HG03045 (cell line): ENCODE measurements around the gene INPP4A.

Experiments
- ATAC-seq: cut with Tn5 transposase; IDR thresholded peaks from one replicate; pipeline ENCODE4 v1.9.1; 2021; ENCODE audit warnings: mild to moderate bottlenecking, moderate library complexity; ENCODE audit not compliant: unreplicated experiment

Gene INPP4A

GRCh38 chr2:98558852-98559530, 114.3 kb downstream of the INPP4A start:
- ATAC-seq: no peak

- ATAC-seq: no peak
Observed at GRCh38 chr2:98559581-98559980, 114.9 kb downstream of the INPP4A start.

DNA sequence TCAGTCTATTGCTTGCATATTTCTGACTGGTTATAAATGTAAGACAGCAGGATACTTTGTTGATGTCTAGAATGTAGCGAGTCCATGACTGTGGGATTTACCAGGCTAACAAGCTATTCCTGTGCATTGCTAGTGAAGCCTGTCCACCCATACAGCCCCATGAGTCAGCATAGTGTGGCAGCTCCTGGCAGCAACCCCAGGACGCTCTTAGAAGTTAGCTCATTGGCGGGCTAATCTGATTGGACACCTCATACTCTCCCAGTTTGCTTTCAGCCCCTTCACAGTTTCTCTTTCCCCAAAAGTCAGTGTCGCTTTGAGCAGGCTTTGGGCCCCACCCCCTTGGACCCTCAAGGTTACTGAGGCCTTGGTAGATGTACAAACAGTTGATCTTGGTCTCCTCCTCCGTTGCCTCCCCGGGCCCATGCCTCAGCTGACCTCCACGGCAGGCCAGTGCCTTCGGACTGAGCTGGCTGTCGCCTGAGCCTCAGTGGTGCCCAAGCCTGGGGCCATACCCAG, 115.7 kb downstream of the INPP4A start:
- no peak for ATAC-seq

GRCh38 chr2:98561018-98561417, 116.4 kb downstream of the INPP4A start:
- ATAC-seq: no peak

DNA sequence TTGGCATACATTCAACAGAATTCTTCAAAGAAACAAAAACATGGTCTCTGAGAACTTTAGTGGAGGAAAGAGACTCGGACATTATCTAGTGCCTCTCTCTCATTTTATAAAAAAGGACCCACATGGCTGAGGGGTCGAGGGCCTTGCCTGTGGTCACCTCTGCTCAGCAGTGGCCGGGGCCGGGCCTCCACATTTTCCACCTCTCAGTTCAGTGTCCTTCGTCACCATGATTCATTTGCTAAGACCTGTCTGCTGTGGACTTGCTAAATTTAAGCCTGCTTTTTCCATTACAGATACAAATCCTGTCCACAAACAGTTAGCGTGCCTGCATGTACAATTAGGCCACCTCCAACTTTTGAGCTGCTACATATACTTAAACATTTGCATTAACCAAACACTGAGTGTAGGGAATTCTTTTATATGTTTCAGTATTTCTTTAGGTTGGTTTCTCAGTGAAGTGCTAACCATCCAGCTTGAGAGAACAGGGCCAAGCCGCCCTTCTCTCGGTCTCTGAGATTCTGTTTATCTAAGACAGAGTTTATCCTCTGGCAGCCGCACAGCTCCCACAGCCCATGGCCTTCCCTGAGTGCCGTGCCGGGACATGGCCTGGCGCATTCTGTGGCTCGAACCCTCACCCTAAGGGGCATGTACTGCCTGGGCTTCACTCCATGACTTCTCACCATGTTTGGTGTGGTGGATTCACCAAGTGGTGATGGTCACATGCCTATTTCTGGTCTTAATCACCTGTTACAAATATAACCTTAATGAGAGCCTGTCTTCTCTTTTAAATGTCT, 117.4 kb downstream of the INPP4A start:
- no peak for ATAC-seq

- no peak for ATAC-seq
Observed at GRCh38 chr2:98563394-98563793, 118.7 kb downstream of the INPP4A start.

GRCh38 chr2:98564541-98565132, 120.0 kb downstream of the INPP4A start:
- ATAC-seq: no peak

GRCh38 chr2:98565286-98565860, 120.7 kb downstream of the INPP4A start:
- ATAC-seq: no peak

DNA sequence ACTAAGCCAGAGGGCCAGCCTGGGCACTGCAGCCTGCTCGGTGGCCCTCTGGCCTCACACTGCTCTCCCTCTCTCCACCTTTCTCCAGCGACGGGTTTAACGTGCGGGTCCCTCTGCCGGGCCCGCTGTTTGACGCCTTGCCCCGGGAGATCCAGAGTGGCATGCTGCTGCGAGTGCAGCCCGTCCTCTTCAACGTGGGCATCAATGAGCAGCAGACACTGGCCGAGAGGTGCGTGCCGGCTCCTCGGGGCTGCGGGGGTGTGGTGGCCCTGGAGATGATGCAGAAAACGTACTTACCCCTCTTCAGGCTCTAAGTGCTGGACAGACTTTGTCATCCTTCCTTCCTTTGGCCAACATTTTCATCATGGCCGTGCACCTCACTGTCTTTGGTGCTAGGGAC, 121.3 kb downstream of the INPP4A start:
- no peak for ATAC-seq

DNA sequence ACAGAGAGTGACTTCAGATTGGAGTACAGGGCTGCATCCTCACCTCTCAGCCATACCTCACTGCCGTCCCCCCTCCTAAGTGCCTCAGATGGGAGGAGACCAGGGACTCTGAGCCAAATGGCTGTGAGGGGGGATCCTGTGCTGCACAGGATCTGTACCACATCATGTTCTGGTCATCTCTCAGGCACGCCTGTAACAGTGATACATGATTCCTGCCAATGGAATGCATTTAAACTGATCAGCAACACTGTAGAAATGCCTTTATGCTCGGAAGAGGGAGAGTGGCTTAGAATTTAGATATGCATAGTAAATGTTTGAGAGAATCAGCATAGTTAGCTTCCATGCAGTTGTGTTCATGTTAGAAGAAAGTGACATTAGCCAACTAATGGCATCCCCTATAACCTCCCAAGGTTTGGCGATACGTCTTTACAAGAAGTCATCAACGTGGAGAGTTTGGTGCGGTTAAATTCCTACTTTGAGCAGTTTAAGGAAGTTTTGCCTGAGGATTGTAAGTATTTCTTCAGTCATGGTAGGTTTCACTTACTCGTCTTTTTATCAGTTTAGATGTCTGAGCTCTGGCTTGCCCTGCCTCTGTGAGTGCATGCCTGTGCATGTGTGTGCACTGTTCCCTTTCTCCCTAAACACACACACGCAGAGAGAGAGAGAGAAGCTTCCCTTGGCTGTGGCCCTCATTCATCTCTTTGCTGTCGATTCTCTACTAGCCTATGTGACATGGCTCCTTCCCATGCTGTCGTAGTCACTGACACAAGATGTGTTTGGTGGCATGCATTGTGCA, 123.7 kb downstream of the INPP4A start:
- no peak for ATAC-seq

DNA sequence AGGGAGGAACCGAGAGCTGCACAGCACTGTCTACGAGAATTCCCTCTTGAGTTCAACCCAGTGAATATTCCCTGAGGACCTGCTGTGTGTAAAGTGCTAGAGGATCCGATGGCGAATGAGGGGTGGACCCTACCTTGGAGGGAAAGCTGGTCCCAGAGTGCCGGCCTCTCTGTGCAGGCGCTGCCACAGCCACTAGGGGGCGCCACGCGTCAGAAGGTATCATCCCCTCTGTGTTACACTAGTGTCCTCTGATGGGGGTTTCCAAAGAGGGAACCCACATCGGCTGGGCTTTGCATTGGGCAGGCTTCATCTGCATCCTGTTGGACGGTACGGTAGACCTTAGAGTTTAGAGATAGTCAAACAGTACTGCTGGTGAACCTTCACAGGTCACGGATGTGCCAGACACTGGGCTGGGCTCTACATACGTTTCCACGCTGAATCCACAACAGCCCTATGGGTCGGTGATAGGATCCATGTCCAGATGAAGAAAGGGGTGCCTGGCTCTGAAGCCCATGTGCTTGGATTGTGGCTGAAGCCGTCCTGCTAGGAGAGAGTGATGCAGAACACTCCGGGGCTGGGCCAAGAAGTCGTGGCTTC, 124.6 kb downstream of the INPP4A start:
- ATAC-seq: no peak

- no peak for ATAC-seq
Observed at GRCh38 chr2:98569915-98570314, 125.3 kb downstream of the INPP4A start.

DNA sequence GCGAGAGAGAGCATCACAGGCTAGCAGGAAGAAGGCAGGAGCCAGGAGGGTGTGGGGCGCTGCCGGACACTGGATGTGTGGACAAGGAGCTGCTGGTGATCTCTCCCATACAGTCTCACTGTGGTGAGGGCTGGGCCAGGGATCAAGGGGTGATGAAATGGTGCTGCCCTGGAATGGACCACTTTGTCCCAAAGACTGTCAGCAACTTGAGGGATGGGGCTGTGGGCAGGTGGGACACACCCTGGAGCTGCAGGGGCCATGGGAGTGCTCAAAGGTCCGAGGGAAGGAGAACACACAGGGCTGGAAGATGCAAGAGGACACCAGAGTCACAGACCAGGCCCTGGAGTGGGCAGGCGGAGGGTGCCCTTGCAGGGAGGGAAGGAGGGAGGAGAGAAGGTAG, 125.7 kb downstream of the INPP4A start:
- ATAC-seq: no peak

- ATAC-seq: no peak
Observed at GRCh38 chr2:98571121-98571701, 126.6 kb downstream of the INPP4A start.

GRCh38 chr2:98571796-98572195, 127.1 kb downstream of the INPP4A start:
- ATAC-seq: no peak

- no peak for ATAC-seq
Observed at GRCh38 chr2:98572211-98572610, 127.6 kb downstream of the INPP4A start.

GRCh38 chr2:98572676-98573075, 128.0 kb downstream of the INPP4A start:
- ATAC-seq: no peak

DNA sequence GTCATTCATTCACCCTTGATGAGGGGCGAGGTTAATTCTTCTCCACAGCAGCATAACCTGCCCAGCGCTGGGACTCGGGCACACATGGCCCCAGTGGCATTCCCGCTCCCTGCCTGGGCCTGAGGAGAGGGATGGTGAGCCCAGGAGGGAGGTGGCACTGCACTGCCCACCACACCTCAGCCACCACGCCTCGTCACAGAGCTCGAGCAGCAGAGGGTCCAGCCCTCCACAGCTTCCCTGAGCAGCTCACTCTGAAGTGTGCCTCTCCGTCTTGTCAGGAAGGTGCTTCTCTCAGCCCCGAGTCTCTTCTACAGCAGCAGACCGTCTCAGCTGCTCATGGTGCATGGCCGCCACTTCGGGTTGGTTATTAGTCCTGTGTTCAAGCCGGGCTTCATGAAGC, 128.8 kb downstream of the INPP4A start:
- no peak for ATAC-seq

- ATAC-seq: no peak
Observed at GRCh38 chr2:98576666-98577312, 132.1 kb downstream of the INPP4A start.
